HepG2 (cell line): Measurements from ENCODE around the gene PDLIM7. TPM values are rescaled to one million over a fixed set of nuclear protein-coding genes. Genes with fewer than 3 reads are reported as not detected.

ENCODE experiments used
- ATAC-seq: fragments of 200-7000 bp; cut with Tn5 transposase; 3 replicates; pipeline ENCODE4 v1.9.1; 2020; ENCODE audit warnings: mild to moderate bottlenecking, moderate library complexity
- BruUV-seq: library from RNA; stranded (reverse); fragments of 400-500 nt; replicated peaks from 2 replicates; lab custom pipeline; 2021; lab: Mats Ljungman, UMichigan
- CTCF ChIA-PET: fragments of 300-600 bp; formaldehyde crosslinking; extraction: SDS; loops from one replicate; lab custom pipeline; 2021; ENCODE audit warnings: low total read pairs, inconsistent platforms, low intra/inter-chr PET ratio; lab: Yijun Ruan, JAX
- POLR2A ChIA-PET: fragments of 350-600 bp; sonication (Branson Sonifier 250); formaldehyde crosslinking; loops from one replicate; lab custom pipeline; 2020; ENCODE audit warnings: antibody characterized with exemption, inconsistent platforms; lab: Yijun Ruan, JAX
- DNase-seq: peaks from one replicate; pipeline ENCODE4 v3.0.0-alpha.2; 2015; ENCODE audit warnings: low spot score
- FAIRE-seq: peaks from 3 replicates; lab custom pipeline; 2011; peaks lifted over from hg19 to GRCh38; lab: Jason Lieb, UNC
- H2AFZ ChIP-seq: one replicate; pipeline ENCODE4 v1.6.1; 2011; ENCODE audit warnings: low read length, inconsistent platforms
- H3K27ac ChIP-seq: fragments of 300-600 bp; 3 replicates; pipeline ENCODE4 v1.8.0; 2011; ENCODE audit warnings: mixed run types, mild to moderate bottlenecking, mixed read lengths, low read length, inconsistent platforms; ENCODE audit not compliant: insufficient read depth; ENCODE audit errors: extremely low read length
- H3K27me3 ChIP-seq, 2 experiments: fragments of 200-600 bp in 1 of 2; 2 replicates in 1 of 2; 3 replicates in 1 of 2; pipeline versions ENCODE4 v1.6.0 to v1.8.0; 2011; ENCODE audit warnings: low read length in 2 of 2, mild to moderate bottlenecking in 2 of 2, moderate library complexity in 2 of 2, inconsistent platforms in 1 of 2; ENCODE audit not compliant: insufficient read depth in 2 of 2, control insufficient read depth in 1 of 2
- H3K36me3 ChIP-seq, 2 experiments: fragments of 200-600 bp in 1 of 2; replicated peaks in 1 of 2; 2 replicates in 1 of 2; 3 replicates in 1 of 2; pipeline versions ENCODE4 v1.5.1 to v1.8.0; 2011; ENCODE audit warnings: low read length in 2 of 2, inconsistent platforms in 1 of 2; ENCODE audit not compliant: insufficient read depth in 2 of 2, control insufficient read depth in 1 of 2
- H3K4me1 ChIP-seq: 2 replicates; pipeline ENCODE4 v1.5.1; 2012; ENCODE audit warnings: low read length, inconsistent platforms; ENCODE audit not compliant: insufficient read depth
- H3K4me2 ChIP-seq: 2 replicates; pipeline ENCODE4 v1.6.0; 2011; ENCODE audit warnings: low read depth, low read length, inconsistent platforms
- H3K4me3 ChIP-seq, 3 experiments: fragments of 200-600 bp in 1 of 3; sonication (generic), shearing (Covaris generic) in 1 of 3; replicated peaks in 1 of 3; 2 replicates each; pipeline ENCODE4 v1.5.1; 2011 to 2016; ENCODE audit warnings: low read length in 3 of 3, inconsistent platforms in 2 of 3, low read depth in 2 of 3, mild to moderate bottlenecking in 2 of 3, control low read depth in 1 of 3, mixed read lengths in 1 of 3; ENCODE audit not compliant: insufficient read depth in 1 of 3
- H3K79me2 ChIP-seq: one replicate; pipeline ENCODE4 v1.6.1; 2011; ENCODE audit warnings: low read length, inconsistent platforms; ENCODE audit not compliant: insufficient read depth
- H3K9ac ChIP-seq: 2 replicates; pipeline ENCODE4 v1.6.0; 2011; ENCODE audit warnings: mild to moderate bottlenecking, low read depth, low read length, inconsistent platforms; ENCODE audit not compliant: insufficient read depth
- H3K9me3 ChIP-seq: 2 replicates; pipeline ENCODE4 v1.5.1; 2012; ENCODE audit warnings: mild to moderate bottlenecking, low read length
- H4K20me1 ChIP-seq: 2 replicates; pipeline ENCODE4 v1.6.0; 2011; ENCODE audit warnings: inconsistent platforms, mild to moderate bottlenecking, low read length, moderate library complexity; ENCODE audit not compliant: insufficient read depth
- CC2D1A ChIP-seq: sonication (generic); formaldehyde crosslinking; IDR thresholded peaks from 2 replicates; pipeline ENCODE4 v1.8.1; 2023; ENCODE audit warnings: mild to moderate bottlenecking, missing genetic modification reagents
- KLF12 ChIP-seq: sonication (generic); formaldehyde crosslinking; IDR thresholded peaks from 2 replicates; pipeline ENCODE4 v1.4.0; 2020; ENCODE audit warnings: missing genetic modification reagents, borderline replicate concordance
- NCOA2 ChIP-seq: sonication (generic); formaldehyde crosslinking; IDR thresholded peaks from 2 replicates; pipeline ENCODE4 v1.8.0; 2022; ENCODE audit warnings: inconsistent platforms
- NFYB ChIP-seq: sonication (generic); formaldehyde crosslinking; IDR thresholded peaks from 2 replicates; pipeline ENCODE4 v1.4.0; 2020; ENCODE audit warnings: missing genetic modification reagents
- ONECUT2 ChIP-seq: sonication (generic); formaldehyde crosslinking; IDR thresholded peaks from 2 replicates; pipeline ENCODE4 v1.4.0; 2020; ENCODE audit warnings: missing genetic modification reagents
- ZC3H4 ChIP-seq: sonication (generic); formaldehyde crosslinking; IDR thresholded peaks from 2 replicates; pipeline ENCODE4 v1.4.0; 2020; ENCODE audit warnings: missing genetic modification reagents, borderline replicate concordance
- ZNF572 ChIP-seq: sonication (generic); formaldehyde crosslinking; IDR thresholded peaks from 2 replicates; pipeline ENCODE4 v1.5.1; 2020; ENCODE audit warnings: mild to moderate bottlenecking, missing genetic modification reagents
- WGBS: methylation state at CpG from one replicate; pipeline ENCODE4 v1.1.6; 2017; ENCODE audit warnings: low lambda C conversion rate; 5-methylcytosine and 5-hydroxymethylcytosine counted together
- in situ Hi-C: cut with HindIII; loops from 2 replicates; pipeline ENCODE4 v1.10.0; 2017; ENCODE audit warnings: low pct_unique_long_range_greater_than_20kb; ENCODE audit not compliant: extremely low pct_ligation_motif_present
- intact Hi-C: fragments of 100-400 bp; cut with micrococcal nuclease; formaldehyde crosslinking; loops from one replicate; pipeline ENCODE4 v1.10.0; 2022; ENCODE audit not compliant: unreplicated experiment
- polyA plus RNA-seq, 8 experiments: library from polyadenylated mRNA; depleted of rRNA in 3 of 8; stranded (reverse) in 7 of 8; unstranded in 1 of 8; fragments of >200 nt; fragmentation: Illumina TruSeq in 4 of 8; extraction: Trizol in 4 of 8; gene quantifications; 2 replicates each; pipeline versions ENCODE4 v1.2.1 to v1.2.3, GENCODE V29; 2011 to 2016; ENCODE audit warnings: low read depth in 4 of 8, missing spikeins in 1 of 8, mixed read lengths in 1 of 8; ENCODE audit not compliant: insufficient read depth in 1 of 8
- total RNA-seq, 5 experiments: library from RNA; depleted of rRNA; stranded (reverse); fragments of >200 nt; fragmentation: Illumina TruSeq; extraction: Trizol; gene quantifications; 2 replicates each; pipeline ENCODE4 v1.2.3, GENCODE V29; 2016; ENCODE audit warnings: low read depth in 1 of 5
- TF ChIP-seq, protein P1 (sequence below): IDR thresholded peaks from 2 replicates; pipeline ENCODE4 v1.6.1; 2016
- TF ChIP-seq, protein P2 (sequence below): IDR thresholded peaks from 2 replicates; pipeline ENCODE4 v1.6.1; 2016; ENCODE audit warnings: low read depth, control low read depth
- TF ChIP-seq, protein P3 (sequence below): sonication (generic); formaldehyde crosslinking; IDR thresholded peaks from 2 replicates; pipeline ENCODE4 v1.5.1; 2020; ENCODE audit warnings: missing genetic modification reagents, mild to moderate bottlenecking, borderline replicate concordance
- TF ChIP-seq, protein P4 (sequence below): sonication (generic); formaldehyde crosslinking; IDR thresholded peaks from 2 replicates; pipeline ENCODE4 v1.4.0; 2020; ENCODE audit warnings: missing genetic modification reagents
- TF ChIP-seq, protein P5 (sequence below): sonication (generic); formaldehyde crosslinking; IDR thresholded peaks from 2 replicates; pipeline ENCODE4 v1.4.0; 2020; ENCODE audit warnings: missing genetic modification reagents
- TF ChIP-seq, protein P6 (sequence below): IDR thresholded peaks from 2 replicates; pipeline ENCODE4 v1.4.0; 2020; ENCODE audit warnings: mild to moderate bottlenecking, missing genetic modification reagents
- TF ChIP-seq, protein P7 (sequence below): sonication (generic); formaldehyde crosslinking; IDR thresholded peaks from 2 replicates; pipeline ENCODE4 v1.8.0; 2022; ENCODE audit warnings: missing genetic modification reagents, low read depth, mild to moderate bottlenecking, borderline replicate concordance

PDLIM7 gene
- total and polyA plus RNA-seq, 2 of the 13 experiments (the other 11 are each of a cell fraction or from before 2014, with no cell fraction given) = 21.1 to 31.3 TPM

DNA sequence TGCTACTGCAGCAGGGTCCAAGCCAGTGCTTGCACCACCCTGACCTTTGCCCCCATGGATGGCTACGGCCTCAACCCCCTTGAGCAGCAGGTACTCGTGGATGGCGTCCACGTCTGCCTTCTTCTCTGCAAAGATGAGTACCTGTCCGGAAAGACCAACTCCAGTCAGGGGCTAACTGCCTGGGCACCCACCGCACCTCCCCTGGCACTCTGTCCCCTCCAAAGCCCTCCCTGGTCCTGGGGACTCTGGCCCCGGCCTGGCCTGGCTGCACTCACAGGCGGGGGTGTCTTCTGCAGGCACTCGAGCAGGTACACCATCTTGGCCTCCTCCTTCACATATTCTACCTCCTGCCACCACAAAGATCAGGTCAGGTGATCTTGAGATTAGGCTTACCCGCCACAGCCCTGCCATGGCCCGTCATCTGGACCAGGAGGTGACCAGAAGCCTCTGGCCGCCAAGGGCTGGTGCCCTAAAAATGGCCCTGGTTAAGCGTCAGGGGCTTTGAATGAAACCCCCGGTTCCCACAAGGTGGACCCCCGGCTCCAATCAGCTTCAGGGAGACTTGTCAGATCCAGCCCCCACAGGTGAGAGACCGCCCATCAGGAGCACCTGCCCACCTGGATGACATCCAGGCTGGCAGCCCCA, 15.5 kb upstream of the PDLIM7 start:
- DNase-seq (no peak), ATAC-seq (no peak), FAIRE-seq (no peak)
- peaks cover 30 to 57% of the 10 kb centered on the region in 2 experiments; a peak in 4 of 5 replicates for H3K36me3 ChIP-seq
- no peaks in the 10 kb centered on the region; the same call in 1 of the 2 replicates for H4K20me1 ChIP-seq
- H3K27ac ChIP-seq = no peak overlapping the region
- H3K27me3 ChIP-seq = no peaks in the 10 kb centered on the region; a peak in 1 of 5 replicates
- H3K4me2 ChIP-seq = no peak overlapping the region
- H3K9me3 ChIP-seq = no peaks in the 10 kb centered on the region
- ChIA-PET POLR2A (no interaction called here), CTCF (no interaction called here)
- no TSS peak for BruUV-seq
- in situ Hi-C loops (no loop called here), intact Hi-C loops (no loop called here)
- peaks cover 15% of the 10 kb centered on the region for H3K79me2 ChIP-seq
- 96% methylated on average over 11 of the region's 16 CpGs for WGBS
- no peak overlapping the region for H2AFZ ChIP-seq
- TF ChIP-seq, protein P1, sequence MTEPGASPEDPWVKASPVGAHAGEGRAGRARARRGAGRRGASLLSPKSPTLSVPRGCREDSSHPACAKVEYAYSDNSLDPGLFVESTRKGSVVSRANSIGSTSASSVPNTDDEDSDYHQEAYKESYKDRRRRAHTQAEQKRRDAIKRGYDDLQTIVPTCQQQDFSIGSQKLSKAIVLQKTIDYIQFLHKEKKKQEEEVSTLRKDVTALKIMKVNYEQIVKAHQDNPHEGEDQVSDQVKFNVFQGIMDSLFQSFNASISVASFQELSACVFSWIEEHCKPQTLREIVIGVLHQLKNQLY = no peak
- no peak for TF ChIP-seq NCOA2
- TF ChIP-seq, protein P2, sequence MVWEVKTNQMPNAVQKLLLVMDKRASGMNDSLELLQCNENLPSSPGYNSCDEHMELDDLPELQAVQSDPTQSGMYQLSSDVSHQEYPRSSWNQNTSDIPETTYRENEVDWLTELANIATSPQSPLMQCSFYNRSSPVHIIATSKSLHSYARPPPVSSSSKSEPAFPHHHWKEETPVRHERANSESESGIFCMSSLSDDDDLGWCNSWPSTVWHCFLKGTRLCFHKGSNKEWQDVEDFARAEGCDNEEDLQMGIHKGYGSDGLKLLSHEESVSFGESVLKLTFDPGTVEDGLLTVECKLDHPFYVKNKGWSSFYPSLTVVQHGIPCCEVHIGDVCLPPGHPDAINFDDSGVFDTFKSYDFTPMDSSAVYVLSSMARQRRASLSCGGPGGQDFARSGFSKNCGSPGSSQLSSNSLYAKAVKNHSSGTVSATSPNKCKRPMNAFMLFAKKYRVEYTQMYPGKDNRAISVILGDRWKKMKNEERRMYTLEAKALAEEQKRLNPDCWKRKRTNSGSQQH (CRISPR knock-in tag) = no peak
- no peak for TF ChIP-seq CC2D1A (CRISPR knock-in tag)
- TF ChIP-seq, protein P3, sequence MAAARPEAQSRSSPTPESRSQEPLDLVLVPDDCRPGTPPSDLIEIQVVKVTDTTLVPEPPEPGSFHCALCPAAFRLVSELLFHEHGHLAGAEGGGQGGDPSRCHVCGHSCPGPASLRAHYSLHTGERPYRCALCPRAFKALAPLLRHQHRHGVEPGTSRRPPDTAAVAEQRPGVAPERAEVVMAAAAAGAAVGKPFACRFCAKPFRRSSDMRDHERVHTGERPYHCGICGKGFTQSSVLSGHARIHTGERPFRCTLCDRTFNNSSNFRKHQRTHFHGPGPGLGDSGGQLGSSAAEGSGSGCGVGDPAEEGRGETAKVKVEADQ (CRISPR knock-in tag) = no peak
- TF ChIP-seq ZNF572 (CRISPR knock-in tag) = no peak
- TF ChIP-seq ONECUT2 (CRISPR knock-in tag) = no peak
- TF ChIP-seq, protein P4, sequence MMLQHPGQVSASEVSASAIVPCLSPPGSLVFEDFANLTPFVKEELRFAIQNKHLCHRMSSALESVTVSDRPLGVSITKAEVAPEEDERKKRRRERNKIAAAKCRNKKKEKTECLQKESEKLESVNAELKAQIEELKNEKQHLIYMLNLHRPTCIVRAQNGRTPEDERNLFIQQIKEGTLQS (CRISPR knock-in tag) = no peak
- TF ChIP-seq, protein P5, sequence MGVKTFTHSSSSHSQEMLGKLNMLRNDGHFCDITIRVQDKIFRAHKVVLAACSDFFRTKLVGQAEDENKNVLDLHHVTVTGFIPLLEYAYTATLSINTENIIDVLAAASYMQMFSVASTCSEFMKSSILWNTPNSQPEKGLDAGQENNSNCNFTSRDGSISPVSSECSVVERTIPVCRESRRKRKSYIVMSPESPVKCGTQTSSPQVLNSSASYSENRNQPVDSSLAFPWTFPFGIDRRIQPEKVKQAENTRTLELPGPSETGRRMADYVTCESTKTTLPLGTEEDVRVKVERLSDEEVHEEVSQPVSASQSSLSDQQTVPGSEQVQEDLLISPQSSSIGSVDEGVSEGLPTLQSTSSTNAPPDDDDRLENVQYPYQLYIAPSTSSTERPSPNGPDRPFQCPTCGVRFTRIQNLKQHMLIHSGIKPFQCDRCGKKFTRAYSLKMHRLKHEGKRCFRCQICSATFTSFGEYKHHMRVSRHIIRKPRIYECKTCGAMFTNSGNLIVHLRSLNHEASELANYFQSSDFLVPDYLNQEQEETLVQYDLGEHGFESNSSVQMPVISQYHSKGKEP (CRISPR knock-in tag) = no peak
- no peak for TF ChIP-seq NFYB (CRISPR knock-in tag)
- no peak for TF ChIP-seq KLF12
- TF ChIP-seq, protein P6, sequence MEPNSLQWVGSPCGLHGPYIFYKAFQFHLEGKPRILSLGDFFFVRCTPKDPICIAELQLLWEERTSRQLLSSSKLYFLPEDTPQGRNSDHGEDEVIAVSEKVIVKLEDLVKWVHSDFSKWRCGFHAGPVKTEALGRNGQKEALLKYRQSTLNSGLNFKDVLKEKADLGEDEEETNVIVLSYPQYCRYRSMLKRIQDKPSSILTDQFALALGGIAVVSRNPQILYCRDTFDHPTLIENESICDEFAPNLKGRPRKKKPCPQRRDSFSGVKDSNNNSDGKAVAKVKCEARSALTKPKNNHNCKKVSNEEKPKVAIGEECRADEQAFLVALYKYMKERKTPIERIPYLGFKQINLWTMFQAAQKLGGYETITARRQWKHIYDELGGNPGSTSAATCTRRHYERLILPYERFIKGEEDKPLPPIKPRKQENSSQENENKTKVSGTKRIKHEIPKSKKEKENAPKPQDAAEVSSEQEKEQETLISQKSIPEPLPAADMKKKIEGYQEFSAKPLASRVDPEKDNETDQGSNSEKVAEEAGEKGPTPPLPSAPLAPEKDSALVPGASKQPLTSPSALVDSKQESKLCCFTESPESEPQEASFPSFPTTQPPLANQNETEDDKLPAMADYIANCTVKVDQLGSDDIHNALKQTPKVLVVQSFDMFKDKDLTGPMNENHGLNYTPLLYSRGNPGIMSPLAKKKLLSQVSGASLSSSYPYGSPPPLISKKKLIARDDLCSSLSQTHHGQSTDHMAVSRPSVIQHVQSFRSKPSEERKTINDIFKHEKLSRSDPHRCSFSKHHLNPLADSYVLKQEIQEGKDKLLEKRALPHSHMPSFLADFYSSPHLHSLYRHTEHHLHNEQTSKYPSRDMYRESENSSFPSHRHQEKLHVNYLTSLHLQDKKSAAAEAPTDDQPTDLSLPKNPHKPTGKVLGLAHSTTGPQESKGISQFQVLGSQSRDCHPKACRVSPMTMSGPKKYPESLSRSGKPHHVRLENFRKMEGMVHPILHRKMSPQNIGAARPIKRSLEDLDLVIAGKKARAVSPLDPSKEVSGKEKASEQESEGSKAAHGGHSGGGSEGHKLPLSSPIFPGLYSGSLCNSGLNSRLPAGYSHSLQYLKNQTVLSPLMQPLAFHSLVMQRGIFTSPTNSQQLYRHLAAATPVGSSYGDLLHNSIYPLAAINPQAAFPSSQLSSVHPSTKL = no peak
- TF ChIP-seq, protein P7, sequence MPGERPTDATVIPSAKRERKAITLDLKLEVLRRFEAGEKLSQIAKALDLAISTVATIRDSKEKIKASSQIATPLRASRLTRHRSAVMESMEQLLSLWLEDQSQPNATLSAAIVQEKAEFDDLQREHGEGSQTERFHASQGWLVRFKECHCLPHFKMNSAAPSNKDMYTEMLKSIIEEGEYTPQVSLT = no peak
- TF ChIP-seq ZC3H4 (CRISPR knock-in tag) = no peak
- peaks cover 17% of the 10 kb centered on the region for H3K4me1 ChIP-seq
- H3K9ac ChIP-seq = no peak overlapping the region
- H3K4me3 ChIP-seq = no peak overlapping the region
